DOHH2 (cell line): ENCODE measurements around the gene SMYD2.

Experiments used
- EZH2phosphoT487 ChIP-seq: fragments of 200-600 bp; sonication (generic); IDR thresholded peaks from 2 replicates; pipeline ENCODE4 v1.6.1; 2017; ENCODE audit warnings: borderline replicate concordance, mild to moderate bottlenecking, antibody characterized with exemption, low read length, moderate library complexity, mixed read lengths
- TF ChIP-seq, protein P1 (sequence below): fragments of 200-600 bp; sonication (generic); IDR thresholded peaks from one replicate; pipeline ENCODE4 v1.5.1; 2014; ENCODE audit warnings: antibody characterized with exemption, mild to moderate bottlenecking, low read depth, low read length; ENCODE audit not compliant: poor library complexity, severe bottlenecking

DNA sequence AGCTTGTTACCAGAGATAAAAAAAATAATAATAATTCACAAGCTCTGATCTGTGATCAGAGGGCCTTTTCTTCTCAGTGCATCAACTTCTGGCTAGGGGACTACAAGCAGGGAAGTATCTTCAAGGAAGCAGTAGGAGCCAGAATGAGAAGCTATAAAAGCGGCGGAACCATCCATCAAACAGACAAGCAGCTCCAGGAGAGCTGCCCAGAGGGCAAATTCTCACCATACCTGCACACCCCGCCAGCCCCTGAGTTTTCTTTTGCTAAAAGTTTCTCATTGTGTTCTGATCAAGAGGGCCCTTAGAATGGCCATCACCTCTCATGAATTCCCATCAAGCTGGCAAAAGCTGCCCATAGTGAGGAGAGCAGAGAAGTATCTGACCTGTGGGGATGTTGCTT, 99.4 kb downstream of the SMYD2 start:
- TF ChIP-seq, protein P1, sequence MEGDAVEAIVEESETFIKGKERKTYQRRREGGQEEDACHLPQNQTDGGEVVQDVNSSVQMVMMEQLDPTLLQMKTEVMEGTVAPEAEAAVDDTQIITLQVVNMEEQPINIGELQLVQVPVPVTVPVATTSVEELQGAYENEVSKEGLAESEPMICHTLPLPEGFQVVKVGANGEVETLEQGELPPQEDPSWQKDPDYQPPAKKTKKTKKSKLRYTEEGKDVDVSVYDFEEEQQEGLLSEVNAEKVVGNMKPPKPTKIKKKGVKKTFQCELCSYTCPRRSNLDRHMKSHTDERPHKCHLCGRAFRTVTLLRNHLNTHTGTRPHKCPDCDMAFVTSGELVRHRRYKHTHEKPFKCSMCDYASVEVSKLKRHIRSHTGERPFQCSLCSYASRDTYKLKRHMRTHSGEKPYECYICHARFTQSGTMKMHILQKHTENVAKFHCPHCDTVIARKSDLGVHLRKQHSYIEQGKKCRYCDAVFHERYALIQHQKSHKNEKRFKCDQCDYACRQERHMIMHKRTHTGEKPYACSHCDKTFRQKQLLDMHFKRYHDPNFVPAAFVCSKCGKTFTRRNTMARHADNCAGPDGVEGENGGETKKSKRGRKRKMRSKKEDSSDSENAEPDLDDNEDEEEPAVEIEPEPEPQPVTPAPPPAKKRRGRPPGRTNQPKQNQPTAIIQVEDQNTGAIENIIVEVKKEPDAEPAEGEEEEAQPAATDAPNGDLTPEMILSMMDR: no peak
- no peak for TF ChIP-seq EZH2phosphoT487
